Endodermal cell (in vitro differentiated cells): Measurements from ENCODE around the gene FGF12. TPM values are rescaled to one million over a fixed set of nuclear protein-coding genes. Genes with fewer than 3 reads are reported as not detected.

Source experiments
- DNase-seq: peaks from one replicate; pipeline ENCODE4 v3.0.0-alpha.2; 2017
- H3K27ac ChIP-seq: 2 replicates; pipeline ENCODE4 v1.5.1; 2013; ENCODE audit warnings: mild to moderate bottlenecking, low read depth, low read length, moderate library complexity
- H3K27me3 ChIP-seq: 2 replicates; pipeline ENCODE4 v1.6.1; 2013; ENCODE audit warnings: mild to moderate bottlenecking, low read length, moderate library complexity; ENCODE audit not compliant: insufficient read depth, control insufficient read depth, poor library complexity, severe bottlenecking
- H3K36me3 ChIP-seq: 2 replicates; pipeline ENCODE4 v1.7.0; 2013; ENCODE audit warnings: mild to moderate bottlenecking, low read length, moderate library complexity; ENCODE audit not compliant: control insufficient read depth, insufficient read depth
- H3K4me1 ChIP-seq: one replicate; pipeline ENCODE4 v1.7.0; 2013; ENCODE audit warnings: low read length; ENCODE audit not compliant: control insufficient read depth, insufficient read depth
- H3K4me3 ChIP-seq: 2 replicates; pipeline ENCODE4 v1.5.1; 2013; ENCODE audit warnings: mild to moderate bottlenecking, low read length, moderate library complexity
- H3K9ac ChIP-seq: 2 replicates; pipeline ENCODE4 v1.6.1; 2013; ENCODE audit warnings: mild to moderate bottlenecking, low read length, moderate library complexity; ENCODE audit not compliant: poor library complexity, severe bottlenecking; ENCODE audit errors: extremely low read depth
- H3K9me3 ChIP-seq: 2 replicates; pipeline ENCODE4 v1.6.1; 2013; ENCODE audit warnings: mild to moderate bottlenecking, low read length, moderate library complexity; ENCODE audit not compliant: control insufficient read depth
- H3K27ac Mint-ChIP-seq: 2 replicates; pipeline ENCODE4 v1.8.0; 2020; ENCODE audit warnings: mixed read lengths
- H3K27me3 Mint-ChIP-seq: 2 replicates; pipeline ENCODE4 v1.8.0; 2021; ENCODE audit warnings: mild to moderate bottlenecking, mixed read lengths; ENCODE audit not compliant: insufficient read depth
- H3K36me3 Mint-ChIP-seq: 2 replicates; pipeline ENCODE4 v1.8.0; 2020; ENCODE audit warnings: low read depth, mixed read lengths
- H3K4me1 Mint-ChIP-seq: 2 replicates; pipeline ENCODE4 v1.8.0; 2020; ENCODE audit warnings: mixed read lengths
- H3K4me3 Mint-ChIP-seq: 2 replicates; pipeline ENCODE4 v1.8.0; 2020; ENCODE audit warnings: mild to moderate bottlenecking, moderate library complexity, mixed read lengths
- H3K9me3 Mint-ChIP-seq: 2 replicates; pipeline ENCODE4 v1.8.0; 2020; ENCODE audit warnings: mild to moderate bottlenecking, mixed read lengths
- CTCF ChIP-seq: fragments of 200-600 bp; sonication (generic); conservative IDR thresholded peaks from 2 replicates; pipeline ENCODE4 v1.5.0; 2021; ENCODE audit warnings: antibody characterized with exemption, mild to moderate bottlenecking
- WGBS, 2 experiments: methylation state at CpG; one replicate each; pipeline versions ENCODE4 v1.1.5 to v1.1.7; 2013; ENCODE audit warnings: missing lambda C conversion rate in 2 of 2, mixed read lengths in 1 of 2; ENCODE audit not compliant: insufficient coverage in 1 of 2, insufficient read length in 1 of 2; 5-methylcytosine and 5-hydroxymethylcytosine counted together
- total RNA-seq, 2 donors: library from RNA; stranded (reverse); fragmentation: NEBNext Ultra II Directional in 1 of 2; extraction: Animal tissue kit (Norgen Biotek cat#: 25700) in 1 of 2; gene quantifications; 2 replicates in 1 of 2; 3 replicates in 1 of 2; pipeline ENCODE4 v1.2.1, GENCODE V29; 2021

FGF12 gene
- total RNA-seq, 2 donors from 2014 or later, result 22.9 to 25.2 TPM

DNA sequence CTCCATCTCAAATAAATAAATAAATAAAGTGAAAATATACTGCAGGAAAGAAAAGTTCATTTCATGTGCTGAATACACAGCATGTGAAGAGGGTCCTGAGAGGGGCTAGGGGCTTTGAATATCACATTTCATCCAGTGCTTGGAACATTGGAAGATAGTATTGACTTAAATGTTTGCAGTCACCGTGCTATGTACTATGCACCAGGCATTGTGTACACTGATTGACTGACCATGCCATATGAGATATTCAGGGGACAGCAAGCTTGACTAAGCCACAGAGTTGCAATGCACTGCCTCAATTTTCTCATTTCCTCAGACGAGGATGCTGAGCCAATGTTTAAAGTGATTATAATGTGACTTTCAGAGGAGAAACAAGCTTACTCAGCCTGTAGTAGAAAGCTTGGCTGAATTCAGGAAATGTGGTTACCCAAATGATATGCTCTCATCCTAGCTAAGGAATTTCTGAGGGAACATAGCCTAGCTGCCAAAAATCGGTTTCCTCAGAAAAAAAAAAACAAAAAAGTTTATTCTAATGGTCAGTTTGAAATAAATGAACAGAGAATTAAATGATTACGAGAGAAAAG lies 557.9 kb downstream of the FGF12 start:
- H3K4me3 ChIP-seq, result no peak overlapping the region
- no peak overlapping the region for H3K9ac ChIP-seq
- H3K36me3 ChIP-seq, result no peaks in the 10 kb centered on the region
- TF ChIP-seq CTCF, result no peak
- 96 to 97% methylated on average over 3 to 4 of the region's 4 CpGs for WGBS, 2 experiments
- Mint-ChIP-seq H3K9me3 (no peaks in the 10 kb centered on the region), H3K36me3 (peaks cover 8% of the 10 kb centered on the region), H3K4me3 (no peak overlapping the region), H3K27ac (no peak overlapping the region), H3K4me1 (peaks cover 6% of the 10 kb centered on the region), H3K27me3 (no peaks in the 10 kb centered on the region)
- H3K27ac ChIP-seq, result no peak overlapping the region
- H3K9me3 ChIP-seq, result no peaks in the 10 kb centered on the region
- H3K27me3 ChIP-seq, result no peaks in the 10 kb centered on the region
- no peaks in the 10 kb centered on the region for H3K4me1 ChIP-seq
- no peak for DNase-seq

DNA sequence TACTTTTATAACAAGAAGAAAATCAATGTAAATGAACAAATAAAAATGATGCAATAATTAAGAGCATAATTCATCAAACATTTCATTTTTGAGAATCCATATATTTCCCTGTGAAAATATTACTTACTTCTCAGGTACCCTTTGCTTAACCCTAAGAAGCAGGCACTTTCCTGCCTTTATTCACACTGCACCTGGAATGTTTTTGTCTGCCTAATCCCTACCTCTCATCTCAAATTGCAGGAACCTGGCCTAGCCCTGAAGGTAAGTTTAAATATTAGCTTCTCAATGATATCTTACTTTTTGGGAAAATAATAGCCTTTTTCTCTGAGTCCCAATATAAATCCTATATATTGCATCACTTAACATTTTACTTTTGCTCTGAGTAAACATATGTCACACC lies 559.1 kb downstream of the FGF12 start:
- Histone ChIP-seq H3K9ac (no peak overlapping the region), H3K4me1 (no peaks in the 10 kb centered on the region), H3K27ac (no peak overlapping the region), H3K4me3 (no peak overlapping the region), H3K36me3 (no peaks in the 10 kb centered on the region), H3K27me3 (no peaks in the 10 kb centered on the region), H3K9me3 (no peaks in the 10 kb centered on the region)
- no peak overlapping the region for H3K27ac Mint-ChIP-seq
- H3K9me3 Mint-ChIP-seq, result no peaks in the 10 kb centered on the region
- peaks cover 11% of the 10 kb centered on the region for H3K4me1 Mint-ChIP-seq
- TF ChIP-seq CTCF, result no peak
- H3K4me3 Mint-ChIP-seq, result no peak overlapping the region
- no peaks in the 10 kb centered on the region for H3K27me3 Mint-ChIP-seq
- H3K36me3 Mint-ChIP-seq, result peaks cover 8% of the 10 kb centered on the region
- no peak for DNase-seq

DNA sequence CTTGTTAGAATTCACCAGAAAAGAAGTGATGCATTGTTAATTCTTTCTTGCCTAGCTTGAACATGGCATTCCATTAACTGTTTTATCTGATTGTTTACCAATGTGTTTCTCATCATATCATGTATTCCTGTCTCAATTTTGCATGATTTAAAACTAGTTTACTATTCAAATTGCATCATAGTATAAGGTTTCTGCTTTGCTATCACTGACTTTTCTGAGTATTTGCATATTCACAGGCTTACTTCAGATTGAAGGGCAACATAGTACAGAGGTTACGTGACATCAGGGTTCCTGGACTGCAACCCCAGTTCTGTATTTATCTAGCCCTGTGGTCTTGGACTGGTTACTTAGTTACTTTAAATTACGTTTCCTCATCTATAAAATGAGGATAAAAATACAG lies 561.8 kb downstream of the FGF12 start:
- Histone ChIP-seq H3K9me3 (no peaks in the 10 kb centered on the region), H3K4me1 (no peaks in the 10 kb centered on the region), H3K4me3 (no peak overlapping the region), H3K27me3 (no peaks in the 10 kb centered on the region), H3K36me3 (no peaks in the 10 kb centered on the region), H3K27ac (no peak overlapping the region), H3K9ac (no peak overlapping the region)
- TF ChIP-seq CTCF, result no peak
- 100% methylated on average over 2 of the region's 2 CpGs; no CpG with 5 or more reads in 1 of the 2 experiments for WGBS, 2 experiments
- H3K27me3 Mint-ChIP-seq, result no peaks in the 10 kb centered on the region
- DNase-seq, result no peak
- no peak overlapping the region for H3K27ac Mint-ChIP-seq
- peaks cover 7% of the 10 kb centered on the region for H3K36me3 Mint-ChIP-seq
- H3K9me3 Mint-ChIP-seq, result no peaks in the 10 kb centered on the region
- H3K4me1 Mint-ChIP-seq, result peaks cover 10% of the 10 kb centered on the region
- no peak overlapping the region for H3K4me3 Mint-ChIP-seq
